Osteocyte (in vitro differentiated cells): Measurements from ENCODE around the gene BABAM2. TPM values are rescaled to one million over a fixed set of nuclear protein-coding genes. Genes with fewer than 3 reads are reported as not detected.

Experiments
- DNase-seq: peaks from one replicate; pipeline ENCODE4 v3.0.0; 2021; ENCODE audit warnings: mixed read lengths; ENCODE audit not compliant: unreplicated experiment; ENCODE audit errors: extremely low spot score
- H3K27ac Mint-ChIP-seq: one replicate; pipeline ENCODE4 v1.8.0; 2021; ENCODE audit warnings: mild to moderate bottlenecking, mixed read lengths; ENCODE audit not compliant: unreplicated experiment
- H3K27me3 Mint-ChIP-seq: one replicate; pipeline ENCODE4 v1.8.0; 2021; ENCODE audit warnings: mixed read lengths; ENCODE audit not compliant: unreplicated experiment
- H3K36me3 Mint-ChIP-seq: one replicate; pipeline ENCODE4 v1.8.0; 2021; ENCODE audit warnings: mixed read lengths; ENCODE audit not compliant: unreplicated experiment
- H3K4me1 Mint-ChIP-seq: one replicate; pipeline ENCODE4 v1.8.0; 2021; ENCODE audit warnings: mixed read lengths; ENCODE audit not compliant: unreplicated experiment
- H3K4me3 Mint-ChIP-seq: one replicate; pipeline ENCODE4 v1.8.0; 2021; ENCODE audit warnings: mild to moderate bottlenecking, moderate library complexity, mixed read lengths; ENCODE audit not compliant: unreplicated experiment
- H3K9me3 Mint-ChIP-seq: one replicate; pipeline ENCODE4 v1.8.0; 2021; ENCODE audit warnings: mixed read lengths; ENCODE audit not compliant: unreplicated experiment
- total RNA-seq: library from RNA; stranded (reverse); gene quantifications from 2 replicates; pipeline ENCODE4 v1.2.1, GENCODE V29; 2021
- TF ChIP-seq, protein P1 (sequence below): fragments of 200-600 bp; sonication (generic); IDR thresholded peaks from 2 replicates; pipeline ENCODE4 v1.5.0; 2021; ENCODE audit warnings: antibody characterized with exemption, mild to moderate bottlenecking, moderate library complexity

Gene BABAM2
- total RNA-seq, 1 donor from 2014 or later: 43.6 TPM

DNA sequence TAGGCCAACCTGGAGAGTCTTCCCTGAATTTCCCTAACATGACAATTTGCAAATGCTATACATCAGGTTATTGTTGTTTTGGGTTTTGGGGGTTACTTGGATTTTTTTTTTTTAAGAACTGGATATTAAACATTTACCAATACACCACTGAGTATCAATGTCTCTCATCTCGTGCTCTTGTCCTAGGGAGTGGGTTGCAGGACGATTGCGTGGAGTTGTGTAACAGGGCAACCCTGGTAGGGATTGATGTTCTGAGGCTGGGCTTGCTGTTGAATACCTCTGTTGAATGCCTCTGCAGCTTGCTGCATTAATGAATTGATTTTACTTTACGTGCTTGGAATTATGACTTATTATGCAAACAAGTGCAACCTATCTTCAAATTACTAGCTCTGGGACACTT is 483.3 kb downstream of the BABAM2 start:
- peaks cover 3% of the 10 kb centered on the region for H3K27me3 Mint-ChIP-seq
- H3K27ac Mint-ChIP-seq: no peak overlapping the region
- no peaks in the 10 kb centered on the region for H3K9me3 Mint-ChIP-seq
- TF ChIP-seq, protein P1, sequence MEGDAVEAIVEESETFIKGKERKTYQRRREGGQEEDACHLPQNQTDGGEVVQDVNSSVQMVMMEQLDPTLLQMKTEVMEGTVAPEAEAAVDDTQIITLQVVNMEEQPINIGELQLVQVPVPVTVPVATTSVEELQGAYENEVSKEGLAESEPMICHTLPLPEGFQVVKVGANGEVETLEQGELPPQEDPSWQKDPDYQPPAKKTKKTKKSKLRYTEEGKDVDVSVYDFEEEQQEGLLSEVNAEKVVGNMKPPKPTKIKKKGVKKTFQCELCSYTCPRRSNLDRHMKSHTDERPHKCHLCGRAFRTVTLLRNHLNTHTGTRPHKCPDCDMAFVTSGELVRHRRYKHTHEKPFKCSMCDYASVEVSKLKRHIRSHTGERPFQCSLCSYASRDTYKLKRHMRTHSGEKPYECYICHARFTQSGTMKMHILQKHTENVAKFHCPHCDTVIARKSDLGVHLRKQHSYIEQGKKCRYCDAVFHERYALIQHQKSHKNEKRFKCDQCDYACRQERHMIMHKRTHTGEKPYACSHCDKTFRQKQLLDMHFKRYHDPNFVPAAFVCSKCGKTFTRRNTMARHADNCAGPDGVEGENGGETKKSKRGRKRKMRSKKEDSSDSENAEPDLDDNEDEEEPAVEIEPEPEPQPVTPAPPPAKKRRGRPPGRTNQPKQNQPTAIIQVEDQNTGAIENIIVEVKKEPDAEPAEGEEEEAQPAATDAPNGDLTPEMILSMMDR: no peak
- H3K4me1 Mint-ChIP-seq: peaks cover 5% of the 10 kb centered on the region
- H3K4me3 Mint-ChIP-seq: no peak overlapping the region
- DNase-seq: no peak
- H3K36me3 Mint-ChIP-seq: no peaks in the 10 kb centered on the region

GRCh38 chr2:28374331-28374730 is 483.8 kb downstream of the BABAM2 start:
- peaks cover 5% of the 10 kb centered on the region for H3K4me1 Mint-ChIP-seq
- H3K27ac Mint-ChIP-seq: no peak overlapping the region
- no peak overlapping the region for H3K4me3 Mint-ChIP-seq
- H3K36me3 Mint-ChIP-seq: no peaks in the 10 kb centered on the region
- no peaks in the 10 kb centered on the region for H3K9me3 Mint-ChIP-seq
- TF ChIP-seq, protein P1: no peak
- DNase-seq: no peak
- peaks cover 3% of the 10 kb centered on the region for H3K27me3 Mint-ChIP-seq

GRCh38 chr2:28375236-28375635 is 484.7 kb downstream of the BABAM2 start:
- H3K27ac Mint-ChIP-seq: no peak overlapping the region
- no peak overlapping the region for H3K4me3 Mint-ChIP-seq
- TF ChIP-seq, protein P1: no peak
- H3K36me3 Mint-ChIP-seq: no peaks in the 10 kb centered on the region
- peaks cover 5% of the 10 kb centered on the region for H3K4me1 Mint-ChIP-seq
- DNase-seq: no peak
- H3K9me3 Mint-ChIP-seq: no peaks in the 10 kb centered on the region
- H3K27me3 Mint-ChIP-seq: peaks cover 3% of the 10 kb centered on the region

GRCh38 chr2:28375742-28376631 is 485.5 kb downstream of the BABAM2 start:
- H3K4me1 Mint-ChIP-seq: no peaks in the 10 kb centered on the region
- H3K27me3 Mint-ChIP-seq: peaks cover 3% of the 10 kb centered on the region
- no peaks in the 10 kb centered on the region for H3K9me3 Mint-ChIP-seq
- TF ChIP-seq, protein P1: no peak
- H3K36me3 Mint-ChIP-seq: no peaks in the 10 kb centered on the region
- H3K27ac Mint-ChIP-seq: no peak overlapping the region
- no peak for DNase-seq
- no peak overlapping the region for H3K4me3 Mint-ChIP-seq

DNA sequence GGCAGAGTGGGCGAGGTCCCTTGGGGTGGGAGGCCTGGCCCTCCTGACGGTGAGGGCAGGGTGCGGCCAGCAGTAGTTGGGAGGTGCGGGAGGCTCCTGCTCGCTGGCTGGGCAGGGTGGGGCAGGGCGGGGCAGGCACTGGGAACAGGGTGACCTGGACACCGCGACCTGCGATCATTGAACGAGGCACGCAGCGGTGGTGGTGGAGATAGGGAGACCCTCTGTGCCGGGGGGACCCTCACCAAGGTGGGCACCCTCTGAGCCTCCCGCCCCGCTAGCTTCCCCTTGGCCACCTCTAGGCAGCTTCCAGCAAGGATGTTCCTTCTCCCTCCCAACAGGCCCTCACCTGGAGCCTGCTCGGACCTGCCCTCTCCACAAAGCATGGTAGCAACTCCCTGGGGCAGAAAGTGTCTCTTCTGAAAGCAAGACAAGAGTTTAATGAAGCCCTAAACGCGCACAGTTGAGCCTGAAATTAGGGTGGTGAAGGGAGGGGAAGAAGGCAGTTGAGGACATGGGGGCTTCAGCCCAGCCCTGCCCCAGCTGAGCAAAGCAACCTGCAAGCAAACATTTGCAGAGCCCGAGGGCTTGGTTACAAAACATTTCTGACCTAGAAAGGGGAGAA is 486.8 kb downstream of the BABAM2 start:
- no peaks in the 10 kb centered on the region for H3K36me3 Mint-ChIP-seq
- DNase-seq: no peak
- H3K4me3 Mint-ChIP-seq: no peak overlapping the region
- H3K27ac Mint-ChIP-seq: no peak overlapping the region
- no peaks in the 10 kb centered on the region for H3K9me3 Mint-ChIP-seq
- H3K27me3 Mint-ChIP-seq: peaks cover 3% of the 10 kb centered on the region
- peaks cover 6% of the 10 kb centered on the region for H3K4me1 Mint-ChIP-seq
- TF ChIP-seq, protein P1: no peak
